ENCODE data around the gene TAF11L4. TPM values are rescaled to one million over a fixed set of nuclear protein-coding genes. Genes with fewer than 3 reads are reported as not detected.
"Not testable (repeated sequence)": the region's sequence is repeated elsewhere in the genome, so short reads cannot be mapped to it uniquely, and the experiment has no call there.

The TAF11L4 gene
- total RNA-seq, 1 experiment from 2014 or later = not detected

GRCh38 chr5:17518067-17518466, 3.5 kb upstream of the TAF11L4 start, which contains the start of gene TAF11L3:
Gene TAF11L3 (plus strand): TSS chr5:17518367.
- H3K36me3 ChIP-seq; H3K27ac ChIP-seq; H3K4me1 ChIP-seq (replicated peaks); H3K9me3 ChIP-seq (replicated peaks); H3K4me3 ChIP-seq; H3K27me3 ChIP-seq (replicated peaks); DNase-seq (ENCODE audit: low read depth in 1 of 2, low spot score in 2 of 2): not testable (repeated sequence)

DNA sequence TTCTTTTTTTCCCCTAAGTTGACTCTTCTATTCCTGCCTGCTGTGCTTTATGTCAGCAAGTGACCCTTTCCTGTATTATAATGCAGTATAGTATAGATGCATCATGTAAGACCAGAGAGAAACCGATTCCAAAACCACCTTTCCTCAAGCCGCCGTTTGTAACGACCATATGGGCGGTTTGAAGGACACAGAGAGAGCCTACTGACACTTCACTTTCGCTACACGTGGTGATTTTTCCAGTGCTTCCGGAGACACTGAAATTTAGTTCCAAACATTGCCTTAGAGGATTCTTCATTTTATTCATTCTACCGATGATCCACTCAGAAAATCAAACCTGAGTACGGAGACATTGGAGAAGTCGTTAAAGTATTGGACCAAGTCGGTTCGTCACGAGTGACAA, 2.1 kb upstream of the TAF11L4 start:
- H3K27me3 ChIP-seq (replicated peaks); H3K36me3 ChIP-seq; DNase-seq (ENCODE audit: low read depth in 1 of 2, low spot score in 2 of 2); H3K4me1 ChIP-seq (replicated peaks); H3K9me3 ChIP-seq (replicated peaks); H3K27ac ChIP-seq; H3K4me3 ChIP-seq: not testable (repeated sequence)

DNA sequence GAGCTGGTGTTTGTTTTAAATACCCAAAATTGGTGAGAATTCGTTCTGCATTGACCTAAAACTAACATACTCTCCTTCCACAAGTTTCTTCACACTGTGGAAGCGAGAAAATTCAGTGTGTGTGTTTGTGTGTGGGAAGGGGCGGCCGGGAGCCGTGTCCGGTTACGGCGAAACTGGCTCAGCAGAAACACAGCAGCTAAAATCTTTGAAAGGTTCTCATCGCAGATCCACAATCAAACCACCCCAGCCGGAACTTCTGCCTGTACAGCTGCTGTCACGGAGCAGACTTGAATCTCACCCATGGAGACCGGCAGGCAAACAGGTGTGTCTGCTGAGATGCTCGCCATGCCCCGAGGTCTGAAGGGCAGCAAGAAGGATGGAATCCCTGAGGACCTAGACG, 3.3 kb downstream of the TAF11L4 start, which contains the start of gene TAF11L5:
TSS of gene TAF11L5 (plus strand) at position 301 of the 400 bp plus-strand sequence.
- not testable (repeated sequence) for H3K9me3 ChIP-seq (replicated peaks); H3K4me1 ChIP-seq (replicated peaks); DNase-seq (ENCODE audit: low read depth in 1 of 2, low spot score in 2 of 2); H3K36me3 ChIP-seq; H3K4me3 ChIP-seq; H3K27me3 ChIP-seq (replicated peaks); H3K27ac ChIP-seq

DNA sequence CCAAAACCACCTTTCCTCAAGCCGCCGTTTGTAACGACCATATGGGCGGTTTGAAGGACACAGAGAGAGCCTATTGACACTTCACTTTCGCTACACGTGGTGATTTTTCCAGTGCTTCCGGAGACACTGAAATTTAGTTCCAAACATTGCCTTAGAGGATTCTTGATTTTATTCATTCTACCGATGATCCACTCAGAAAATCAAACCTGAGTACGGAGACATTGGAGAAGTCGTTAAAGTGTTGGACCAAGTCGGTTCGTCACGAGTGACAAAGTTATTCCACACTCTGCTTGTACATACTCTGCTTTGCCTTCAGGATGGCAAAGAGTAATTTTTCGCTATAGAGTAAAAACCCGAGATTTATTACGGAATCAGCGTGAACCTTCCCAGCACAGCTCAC, 4.9 kb downstream of the TAF11L4 start:
- H3K9me3 ChIP-seq (replicated peaks); H3K36me3 ChIP-seq; H3K27me3 ChIP-seq (replicated peaks); H3K27ac ChIP-seq; H3K4me1 ChIP-seq (replicated peaks); DNase-seq (ENCODE audit: low read depth in 1 of 2, low spot score in 2 of 2); H3K4me3 ChIP-seq: not testable (repeated sequence)

- H3K27me3 ChIP-seq (replicated peaks); H3K9me3 ChIP-seq (replicated peaks); H3K4me1 ChIP-seq (replicated peaks); H3K27ac ChIP-seq; H3K36me3 ChIP-seq; H3K4me3 ChIP-seq; DNase-seq (ENCODE audit: low read depth in 1 of 2, low spot score in 2 of 2): not testable (repeated sequence)
Measured at GRCh38 chr5:17528369-17528768, 6.8 kb downstream of the TAF11L4 start, which contains the start of gene TAF11L6. Gene TAF11L6 (plus strand): TSS chr5:17528669.

Other genes starting within 250 kb of the TAF11L4 start
- gene TAF11L2, start 23.6 kb upstream of the TAF11L4 start, total RNA-seq (2014; rRNA removed; shearing (Covaris generic)) = not detected in 2 replicates
- not detected in 2 replicates for gene TAF11L3, start 3.4 kb upstream of the TAF11L4 start, total RNA-seq (2014; rRNA removed; shearing (Covaris generic))
- not detected in 2 replicates for gene TAF11L5, start 3.4 kb downstream of the TAF11L4 start, total RNA-seq (2014; rRNA removed; shearing (Covaris generic))
- not detected in 2 replicates for gene TAF11L6, start 6.9 kb downstream of the TAF11L4 start, total RNA-seq (2014; rRNA removed; shearing (Covaris generic))
- gene TAF11L7, start 64.0 kb downstream of the TAF11L4 start, total RNA-seq (2014; rRNA removed; shearing (Covaris generic)) = not detected in 2 replicates
- not detected in 2 replicates for gene TAF11L8, start 69.2 kb downstream of the TAF11L4 start, total RNA-seq (2014; rRNA removed; shearing (Covaris generic))
- gene TAF11L9, start 72.6 kb downstream of the TAF11L4 start, total RNA-seq (2014; rRNA removed; shearing (Covaris generic)) = not detected in 2 replicates
- gene TAF11L10, start 76.0 kb downstream of the TAF11L4 start, total RNA-seq (2014; rRNA removed; shearing (Covaris generic)) = not detected in 2 replicates
- gene TAF11L11, start 82.4 kb downstream of the TAF11L4 start, total RNA-seq (2014; rRNA removed; shearing (Covaris generic)) = not detected in 2 replicates
- not detected in 2 replicates for gene TAF11L12, start 88.6 kb downstream of the TAF11L4 start, total RNA-seq (2014; rRNA removed; shearing (Covaris generic))
- gene TAF11L13, start 110.3 kb downstream of the TAF11L4 start, total RNA-seq (2014; rRNA removed; shearing (Covaris generic)) = not detected in 2 replicates
- gene TAF11L14, start 112.7 kb downstream of the TAF11L4 start, total RNA-seq (2014; rRNA removed; shearing (Covaris generic)) = not detected in 2 replicates